HTR-8/SVneo (cell line): Measurements from ENCODE around the gene YWHAH.

ENCODE experiments used
- DNase-seq: peaks from one replicate; pipeline ENCODE4 v3.0.0; 2011; ENCODE audit warnings: low spot score, mixed read lengths; ENCODE audit not compliant: insufficient read length
- FAIRE-seq: peaks from 2 replicates; lab custom pipeline; 2011; peaks lifted over from hg19 to GRCh38; lab: Jason Lieb, UNC

Gene YWHAH

DNA sequence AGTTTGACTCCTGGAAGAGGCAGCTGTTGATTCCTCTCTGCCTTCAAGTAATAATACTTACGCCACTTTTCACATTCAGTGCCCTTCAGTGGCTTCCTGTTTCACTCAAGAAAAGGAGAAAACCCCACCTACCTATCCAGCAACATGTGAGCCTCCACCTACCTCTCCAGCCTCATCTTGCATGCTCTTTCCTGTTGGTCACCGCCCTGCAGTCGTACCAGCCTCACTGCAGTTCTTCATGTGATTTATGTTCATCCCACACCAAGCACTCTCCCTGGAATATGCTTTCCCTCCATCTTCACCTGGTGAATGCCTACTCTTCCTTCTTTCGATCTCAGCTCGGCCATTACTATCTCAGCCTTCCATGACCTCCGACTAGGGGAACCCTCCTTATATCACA is 21.8 kb upstream of the YWHAH start:
- FAIRE-seq = no peak

DNA sequence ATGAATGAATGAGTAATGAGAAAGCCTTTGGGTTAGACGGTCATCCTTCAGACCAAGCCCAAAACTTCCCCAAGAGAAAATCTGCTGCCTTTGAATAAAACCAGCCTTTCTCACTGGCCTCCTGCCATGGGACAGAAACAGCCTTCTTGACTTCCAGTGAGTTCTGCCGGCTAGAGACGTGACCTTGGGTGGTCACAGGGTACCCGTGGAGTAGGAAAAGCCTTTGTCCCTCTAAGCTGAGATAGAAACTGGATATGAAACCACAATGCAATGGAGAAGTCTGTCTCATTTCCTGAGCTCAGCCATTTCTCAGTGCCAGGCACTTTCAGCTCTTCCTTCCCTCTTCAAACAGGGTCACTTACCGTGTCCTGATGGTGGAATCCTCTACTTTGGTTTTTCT is 21.2 kb upstream of the YWHAH start:
- no peak for DNase-seq
- FAIRE-seq = no peak

More for the DNA sequence above, 21.8 kb upstream of the YWHAH start:
- DNase-seq = no peak

DNA sequence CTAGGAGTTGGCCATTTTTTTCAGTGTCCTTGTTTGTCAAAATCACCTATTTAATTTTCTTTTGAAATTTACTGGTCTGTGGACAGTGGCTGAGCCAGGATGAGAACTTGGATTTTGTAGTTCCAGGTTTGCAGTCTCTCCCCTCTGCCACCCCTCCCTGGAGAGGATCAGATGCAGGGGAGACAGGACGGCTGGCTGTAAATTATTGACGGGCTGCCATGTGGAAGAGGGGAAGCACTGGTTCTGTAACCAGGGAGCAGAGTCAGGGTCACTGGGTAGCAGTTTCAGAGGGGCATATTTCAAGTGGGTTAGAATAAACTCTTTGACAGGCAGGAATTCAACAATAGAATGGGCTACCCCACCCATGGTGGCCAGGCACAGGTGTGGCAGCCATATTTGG is 20.6 kb upstream of the YWHAH start:
- FAIRE-seq (no peak), DNase-seq (no peak)

DNA sequence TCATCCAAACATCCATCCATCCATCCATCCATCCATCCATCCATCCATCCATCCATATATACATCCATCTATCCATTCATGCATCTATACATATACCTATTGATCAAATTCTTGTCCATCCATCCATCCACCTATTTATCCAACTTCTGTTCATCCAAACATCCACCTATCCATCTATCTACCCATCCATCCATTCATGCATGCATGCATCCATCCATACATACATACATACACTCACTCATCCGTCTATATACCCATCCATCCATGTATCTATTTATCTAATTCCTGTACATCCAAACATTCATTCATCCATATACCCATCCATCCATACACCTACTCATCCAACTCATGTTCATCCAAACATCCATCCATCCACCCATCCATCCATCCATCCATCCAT is 19.3 kb upstream of the YWHAH start:
- DNase-seq = no peak
- FAIRE-seq = no peak

DNA sequence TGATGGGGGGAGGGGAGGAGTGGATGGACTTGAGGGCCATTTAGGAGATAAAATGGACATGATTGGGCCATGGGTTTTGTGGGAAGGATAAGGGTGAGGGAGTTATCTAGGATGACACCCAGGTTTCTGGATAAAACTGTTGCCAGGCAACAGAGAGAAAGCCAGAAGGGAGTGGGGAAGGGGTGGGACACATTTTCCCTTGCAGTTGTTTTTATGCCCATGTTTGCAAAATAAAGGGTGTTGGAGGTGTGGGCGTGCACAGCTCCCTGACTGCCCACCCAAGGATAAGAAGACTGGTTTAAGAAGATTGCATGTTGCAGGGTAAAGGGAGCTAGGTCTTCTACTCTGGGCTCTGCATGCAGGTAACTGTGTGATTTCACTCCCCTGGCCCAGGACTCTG is 18.3 kb upstream of the YWHAH start:
- DNase-seq (no peak), FAIRE-seq (no peak)

DNA sequence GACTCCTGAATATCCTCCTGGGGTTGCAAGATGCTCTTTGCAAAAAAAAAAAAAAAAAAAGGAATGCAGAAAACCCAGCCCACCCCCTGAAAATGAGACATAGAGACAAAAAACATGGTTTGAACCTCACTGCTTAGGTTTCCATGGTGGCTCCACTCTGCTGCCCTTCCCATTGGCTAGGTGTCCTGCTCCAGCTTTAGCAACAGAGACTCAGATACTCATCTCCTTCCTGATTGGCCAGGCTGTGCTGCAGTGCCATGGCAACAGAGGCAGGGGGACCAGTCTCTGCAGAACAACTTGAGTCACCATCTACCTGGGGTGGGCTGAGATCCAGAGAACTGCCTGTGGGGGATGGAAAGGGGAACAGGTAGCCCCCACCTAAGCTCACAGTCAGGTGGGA is 17.4 kb upstream of the YWHAH start:
- FAIRE-seq (no peak), DNase-seq (no peak)

DNA sequence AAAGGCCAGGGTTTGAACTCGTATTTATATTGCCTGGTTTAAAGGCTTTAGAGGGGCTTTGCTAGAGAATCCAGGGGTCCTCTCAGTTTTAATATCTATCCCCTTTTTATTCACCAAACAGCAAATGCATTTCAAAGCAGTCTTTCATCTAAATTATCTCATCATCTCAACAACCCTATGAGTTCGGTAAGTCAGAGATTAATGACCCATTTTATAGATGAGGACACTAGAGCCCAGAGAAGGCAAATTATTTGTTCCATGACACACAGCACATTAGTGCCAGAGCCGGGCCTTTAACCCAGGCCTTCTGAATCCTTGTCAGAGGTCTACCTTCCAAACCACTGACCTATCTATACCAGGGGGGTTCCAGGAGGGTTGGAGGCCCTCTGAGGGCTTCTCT is 16.8 kb upstream of the YWHAH start:
- FAIRE-seq (no peak), DNase-seq (no peak)

DNA sequence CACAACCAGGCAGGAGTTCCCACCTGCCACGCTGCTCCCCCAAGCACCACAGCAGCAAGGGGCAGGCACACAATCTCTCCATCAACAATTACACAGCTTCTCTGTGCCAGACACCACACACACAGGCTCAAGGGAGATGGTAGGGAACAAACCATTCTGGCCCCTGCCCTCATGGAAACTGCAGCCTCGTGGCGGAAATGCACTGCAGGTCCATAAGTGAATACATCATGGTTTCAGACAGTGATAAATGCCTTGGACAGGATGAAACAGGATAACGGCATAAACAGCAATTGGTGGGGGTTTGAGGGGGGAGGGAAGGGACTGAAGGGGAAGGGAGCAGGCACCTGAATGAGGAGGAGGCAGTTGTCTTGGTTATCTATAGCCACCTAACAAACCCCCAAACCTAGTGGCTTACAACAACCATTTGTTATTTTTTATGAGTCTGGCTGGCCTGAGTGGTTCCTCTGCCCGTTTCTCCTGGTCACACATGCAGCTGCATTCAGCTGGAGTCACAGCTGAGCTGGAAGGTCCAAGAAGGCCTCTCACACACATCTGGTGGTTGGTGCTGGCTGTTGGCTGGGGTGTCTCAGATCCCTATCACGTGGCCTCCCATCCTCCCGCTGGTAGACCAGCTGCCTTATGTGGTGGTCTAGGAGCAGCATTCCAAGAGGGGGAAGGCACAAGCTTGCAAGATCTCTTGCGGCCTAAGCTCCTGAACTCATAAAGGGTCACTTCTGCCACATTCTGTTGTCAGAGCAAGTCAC is 15.0 kb upstream of the YWHAH start:
- FAIRE-seq (no peak), DNase-seq (no peak)

DNA sequence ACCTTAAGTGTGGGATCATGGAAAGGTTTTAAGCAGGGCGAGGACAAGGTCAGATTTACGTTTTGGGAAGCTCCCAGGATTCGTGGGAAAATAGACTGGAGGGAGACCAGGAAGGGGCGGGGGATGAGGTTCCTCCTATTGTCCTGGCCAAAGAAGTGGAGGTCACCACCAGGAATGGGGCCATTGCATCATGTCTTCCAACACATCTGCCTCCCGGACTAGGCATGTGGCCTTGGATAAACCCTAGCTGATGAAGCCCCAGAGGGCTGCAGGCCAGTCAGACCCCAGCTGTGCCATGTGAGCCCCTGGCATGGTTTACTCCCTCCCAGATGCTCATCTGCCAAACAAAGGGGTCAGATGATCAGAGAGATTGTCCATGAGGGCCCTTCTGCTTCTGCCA is 11.5 kb upstream of the YWHAH start:
- DNase-seq (no peak), FAIRE-seq (no peak)

DNA sequence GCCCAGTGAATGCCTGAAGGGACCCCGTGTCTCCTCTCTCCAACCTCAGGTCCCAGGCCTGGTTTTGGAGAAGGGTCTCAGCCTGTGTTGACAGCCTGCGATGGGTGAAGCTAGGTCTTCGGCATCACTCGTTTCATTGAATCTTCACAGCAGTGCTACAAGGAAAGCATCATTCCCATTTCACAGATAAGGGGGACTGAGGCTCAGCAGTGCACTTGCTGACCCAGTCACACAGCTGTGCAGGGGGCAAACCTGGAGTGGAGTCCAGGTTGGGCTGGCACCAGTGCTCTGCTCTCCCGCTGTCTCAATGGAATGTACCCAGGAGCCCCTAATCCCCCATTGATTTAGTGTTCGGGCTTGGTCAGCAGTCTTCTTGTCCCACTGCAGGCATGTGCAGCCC is 10.9 kb upstream of the YWHAH start:
- FAIRE-seq (no peak), DNase-seq (no peak)

DNA sequence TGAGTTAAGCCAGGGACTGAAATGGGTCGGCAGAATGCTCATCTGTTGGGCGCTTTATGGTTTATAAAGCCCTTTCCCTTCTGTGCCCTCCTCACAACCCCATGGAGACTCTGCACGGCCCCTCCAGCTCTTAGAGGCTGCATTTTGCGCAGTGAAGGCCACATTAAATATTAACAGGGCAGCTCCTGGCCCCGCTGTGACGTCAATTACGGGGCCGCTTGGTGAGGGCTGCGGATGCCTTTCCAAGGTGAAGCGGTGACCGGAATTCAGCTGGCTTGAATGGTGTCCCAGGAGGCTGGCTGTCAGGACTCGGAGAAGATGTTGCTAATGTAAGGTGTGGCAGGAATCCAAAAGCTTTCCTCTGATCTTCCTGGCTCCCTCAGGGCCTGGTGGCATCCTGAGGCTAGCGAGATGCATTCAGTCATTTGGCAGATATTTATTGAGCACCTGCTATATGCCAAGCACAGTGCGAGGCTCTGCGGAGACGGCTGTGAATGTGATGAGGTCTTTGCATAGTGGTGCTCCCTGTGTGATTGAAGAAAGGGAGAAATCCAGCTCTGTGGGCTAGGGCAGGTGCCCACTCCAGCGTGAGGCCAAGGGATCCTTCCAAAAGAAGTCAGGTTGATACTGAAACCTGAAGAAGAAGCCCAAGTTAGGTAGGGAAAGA is 10.4 kb upstream of the YWHAH start:
- FAIRE-seq (no peak), DNase-seq (no peak)

DNA sequence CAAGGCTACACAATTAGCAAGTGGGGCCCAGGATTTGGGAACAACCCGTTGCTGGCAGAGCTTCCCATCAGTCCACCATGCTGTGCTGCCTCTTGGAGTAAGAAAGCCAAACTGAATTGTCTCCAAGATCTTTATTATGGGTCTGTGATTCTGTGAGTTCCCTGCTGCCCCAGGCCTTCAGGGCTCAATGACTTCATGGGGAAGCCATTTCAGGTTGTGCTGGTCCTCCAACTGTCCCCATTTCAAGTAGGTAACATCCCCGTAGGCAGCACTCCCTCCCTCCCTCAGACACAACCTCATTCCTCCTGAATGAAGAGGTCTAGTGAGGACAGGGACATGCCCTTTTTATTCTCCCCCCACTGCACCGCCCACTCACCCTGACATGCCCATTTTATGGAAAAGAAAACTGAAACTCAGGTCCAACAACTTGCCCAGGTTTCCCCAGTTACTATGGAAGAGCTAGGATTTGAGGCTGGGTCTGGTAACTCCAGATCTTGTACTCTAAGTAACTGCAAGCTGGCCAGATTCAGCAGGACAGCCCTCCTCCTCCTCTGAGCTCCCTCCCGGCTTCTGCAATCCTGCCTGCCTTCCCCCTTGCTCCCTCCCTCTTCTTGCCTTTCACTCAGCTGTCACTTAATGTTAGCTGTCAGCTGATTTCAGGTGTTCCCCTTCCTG is 8.2 kb upstream of the YWHAH start:
- no peak for FAIRE-seq
- no peak for DNase-seq

DNA sequence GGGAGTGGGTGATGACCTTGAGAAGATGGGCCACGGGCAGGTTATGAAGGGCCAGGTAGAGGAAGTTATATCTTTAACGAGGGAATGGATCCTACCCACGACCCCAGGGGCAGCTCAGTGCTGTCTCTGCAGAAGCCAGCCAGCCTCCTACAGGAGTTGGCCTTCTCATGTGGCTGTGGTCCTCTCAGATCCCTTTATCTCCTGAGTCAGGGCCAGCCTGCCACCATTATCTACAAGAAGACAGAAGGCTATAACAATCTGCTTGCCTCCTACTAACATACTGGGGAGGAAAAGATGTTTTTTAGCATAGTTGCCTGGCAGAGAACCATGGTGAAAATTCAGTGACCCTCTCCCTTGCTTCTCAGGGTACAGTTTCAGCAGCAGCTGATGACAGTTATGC is 7.0 kb upstream of the YWHAH start:
- DNase-seq (no peak), FAIRE-seq (no peak)

DNA sequence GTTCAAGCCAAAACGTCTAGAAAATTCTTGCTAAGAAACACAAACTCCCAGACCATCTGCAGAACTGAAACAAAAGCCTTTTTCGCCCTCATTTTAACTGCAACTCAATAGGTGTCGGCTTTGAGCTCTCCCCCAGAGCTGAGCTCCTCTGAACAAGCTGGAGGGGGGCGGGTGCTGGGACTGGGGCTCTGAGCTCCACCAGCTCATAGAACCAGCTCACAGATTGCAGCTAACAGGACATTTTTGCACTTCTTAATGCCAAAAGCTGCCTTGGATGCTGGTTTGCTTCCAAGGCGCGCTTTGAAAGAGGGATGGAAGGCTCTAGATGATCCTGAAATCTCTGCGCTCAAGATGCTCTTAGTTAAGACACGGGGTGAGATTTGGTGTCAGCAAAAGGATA is 6.0 kb upstream of the YWHAH start:
- FAIRE-seq (no peak), DNase-seq (no peak)

DNA sequence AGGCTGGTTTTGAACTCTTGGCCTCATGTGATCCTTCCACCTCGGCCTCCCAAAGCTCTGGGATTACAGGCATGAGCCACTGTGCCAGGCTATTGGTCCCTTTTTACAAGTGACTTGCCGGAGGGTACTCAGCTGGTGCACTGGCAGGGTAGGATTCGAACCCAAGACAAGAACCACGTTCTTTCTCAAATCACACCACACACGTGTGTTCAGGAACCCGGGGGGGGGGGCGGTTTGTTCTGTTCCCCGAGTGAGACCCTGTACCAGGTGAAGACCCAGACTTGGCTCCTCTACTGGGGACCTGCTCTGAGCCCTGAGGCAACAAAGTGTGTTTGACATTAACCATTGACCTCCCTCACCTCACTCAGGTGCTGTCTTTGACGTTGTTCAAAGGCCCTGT is 3.8 kb upstream of the YWHAH start:
- FAIRE-seq = no peak
- no peak for DNase-seq

DNA sequence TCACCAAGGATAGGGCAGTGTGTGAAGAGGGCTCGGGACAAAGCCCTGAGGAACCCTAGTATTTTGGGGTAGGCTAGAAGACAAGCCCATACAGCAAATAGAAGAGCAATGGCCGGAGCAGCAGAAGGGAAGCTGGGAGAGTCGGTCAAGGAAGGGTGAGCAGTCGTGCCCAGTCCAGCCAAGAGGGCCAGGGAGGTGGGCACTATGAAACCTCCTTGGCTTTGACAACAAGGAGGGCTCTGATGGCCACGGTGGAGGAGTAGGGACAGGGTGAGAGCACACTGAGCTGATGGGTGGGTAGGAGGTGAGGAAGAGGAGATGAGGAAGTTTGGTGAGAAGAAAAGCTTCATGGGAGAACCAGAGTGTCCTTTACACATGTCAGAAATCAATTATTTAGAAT is 2.2 kb upstream of the YWHAH start:
- no peak for FAIRE-seq

DNA sequence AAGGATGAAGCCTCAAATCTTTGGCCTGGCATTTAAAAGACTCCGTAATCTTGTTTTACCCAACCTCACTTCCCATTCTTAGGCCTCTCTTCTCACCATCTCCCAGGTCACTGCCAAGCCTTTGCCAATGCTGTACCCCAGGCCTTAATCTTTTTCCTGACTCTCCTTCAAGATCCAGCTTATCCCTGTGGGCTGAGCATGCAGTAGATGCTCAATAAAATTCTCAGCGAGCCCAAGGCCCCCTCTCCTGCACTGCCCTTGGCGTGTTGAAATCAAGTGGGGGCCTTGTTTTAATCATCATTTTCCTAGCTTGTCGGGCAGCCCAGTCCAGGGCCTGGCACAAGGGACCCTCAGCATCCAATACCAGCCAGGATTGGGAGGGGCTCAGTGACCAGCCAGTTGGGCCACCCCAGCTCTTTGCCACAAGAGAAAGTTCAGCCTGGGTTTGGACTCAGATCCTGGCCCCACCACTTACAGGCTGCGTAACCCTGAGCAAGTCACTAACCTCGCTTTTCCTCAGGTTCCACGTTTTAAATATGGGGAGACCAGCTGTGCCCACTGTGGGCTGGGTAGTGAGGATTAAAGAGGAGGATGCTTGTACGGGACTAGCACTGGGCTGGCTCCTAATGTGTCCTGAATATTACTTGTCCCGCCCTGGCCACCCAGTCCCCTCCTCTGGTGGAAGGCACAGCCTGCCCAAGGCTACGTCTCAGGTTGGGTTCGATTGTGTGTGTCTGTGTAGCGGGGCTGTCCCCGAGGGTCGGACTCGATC is 943 bp upstream of the YWHAH start:
- no peak for DNase-seq
- FAIRE-seq = no peak

More for the DNA sequence above, 2.2 kb upstream of the YWHAH start:
- no peak for DNase-seq

DNA sequence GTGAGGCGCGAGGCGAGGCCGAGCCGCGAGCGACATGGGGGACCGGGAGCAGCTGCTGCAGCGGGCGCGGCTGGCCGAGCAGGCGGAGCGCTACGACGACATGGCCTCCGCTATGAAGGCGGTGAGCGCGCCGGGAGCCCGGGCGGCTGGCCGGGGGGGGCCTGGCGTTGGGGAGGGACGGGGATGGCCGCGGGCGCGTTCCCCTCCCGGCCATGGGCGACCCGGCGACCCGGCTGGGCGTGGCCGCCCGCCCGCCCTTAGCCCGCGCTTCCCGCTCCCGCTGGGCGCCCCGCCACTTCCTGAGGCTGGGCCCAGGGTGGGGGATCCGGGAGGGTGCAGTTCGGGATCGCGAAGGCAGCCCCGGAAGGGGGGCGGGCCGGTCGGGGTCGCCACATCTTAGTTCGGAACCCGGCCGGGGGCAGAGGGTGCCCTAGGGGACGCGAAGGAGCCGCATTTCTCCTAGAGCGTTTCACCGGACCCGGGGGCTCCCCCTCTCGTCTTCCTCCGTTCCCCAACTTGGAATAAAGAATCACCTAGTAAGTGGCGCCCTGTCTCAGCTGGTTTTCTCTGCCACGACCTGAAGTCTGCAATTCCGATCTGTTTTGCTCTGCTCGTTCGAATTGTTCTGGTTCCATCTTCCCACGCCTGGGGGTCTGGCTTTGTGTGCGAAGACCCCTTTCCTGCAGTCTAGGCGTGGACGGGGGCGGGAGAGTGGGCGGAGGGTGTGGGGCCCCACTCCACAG is 536 bp downstream of the YWHAH start:
- FAIRE-seq = no peak
- DNase-seq = no peak

DNA sequence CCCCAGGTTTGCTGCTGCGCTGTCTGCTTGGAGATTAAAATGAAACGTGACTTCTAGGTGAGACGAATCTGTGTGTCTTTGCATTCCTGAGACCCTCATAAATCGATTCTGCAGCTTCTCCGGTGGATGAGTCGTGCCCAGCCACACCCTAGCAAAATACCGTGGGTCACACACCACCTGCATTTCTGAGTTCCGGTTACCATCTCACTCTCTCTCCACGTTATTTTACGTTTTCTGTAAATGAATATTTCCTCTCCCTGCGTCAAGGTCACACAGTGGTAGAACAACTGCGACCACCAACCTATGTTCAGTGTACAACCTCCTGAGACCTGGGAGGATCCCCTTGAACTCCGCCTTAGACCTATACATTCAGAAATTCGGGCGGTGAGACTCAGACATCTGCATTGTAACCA is 1.1 kb downstream of the YWHAH start:
- DNase-seq (no peak), FAIRE-seq (no peak)
